A673 (cell line): Measurements from ENCODE around the gene GALNT10.

Experiments
- EZH2 ChIP-seq: fragments of 200-600 bp; sonication (generic); IDR thresholded peaks from 2 replicates; pipeline ENCODE4 v1.6.1; 2017; ENCODE audit warnings: borderline replicate concordance, low read depth, mild to moderate bottlenecking, mixed read lengths, antibody characterized with exemption, low read length; ENCODE audit not compliant: poor library complexity, severe bottlenecking
- TF ChIP-seq, protein P1 (sequence below): fragments of 300-800, 200-600 bp; sonication (generic); conservative IDR thresholded peaks from 2 replicates; pipeline ENCODE4 v1.5.1; 2017; ENCODE audit warnings: low read depth, mild to moderate bottlenecking, antibody characterized with exemption, low read length, moderate library complexity, mixed read lengths

- TF ChIP-seq, protein P1, sequence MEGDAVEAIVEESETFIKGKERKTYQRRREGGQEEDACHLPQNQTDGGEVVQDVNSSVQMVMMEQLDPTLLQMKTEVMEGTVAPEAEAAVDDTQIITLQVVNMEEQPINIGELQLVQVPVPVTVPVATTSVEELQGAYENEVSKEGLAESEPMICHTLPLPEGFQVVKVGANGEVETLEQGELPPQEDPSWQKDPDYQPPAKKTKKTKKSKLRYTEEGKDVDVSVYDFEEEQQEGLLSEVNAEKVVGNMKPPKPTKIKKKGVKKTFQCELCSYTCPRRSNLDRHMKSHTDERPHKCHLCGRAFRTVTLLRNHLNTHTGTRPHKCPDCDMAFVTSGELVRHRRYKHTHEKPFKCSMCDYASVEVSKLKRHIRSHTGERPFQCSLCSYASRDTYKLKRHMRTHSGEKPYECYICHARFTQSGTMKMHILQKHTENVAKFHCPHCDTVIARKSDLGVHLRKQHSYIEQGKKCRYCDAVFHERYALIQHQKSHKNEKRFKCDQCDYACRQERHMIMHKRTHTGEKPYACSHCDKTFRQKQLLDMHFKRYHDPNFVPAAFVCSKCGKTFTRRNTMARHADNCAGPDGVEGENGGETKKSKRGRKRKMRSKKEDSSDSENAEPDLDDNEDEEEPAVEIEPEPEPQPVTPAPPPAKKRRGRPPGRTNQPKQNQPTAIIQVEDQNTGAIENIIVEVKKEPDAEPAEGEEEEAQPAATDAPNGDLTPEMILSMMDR: no peak
- TF ChIP-seq EZH2: no peak
Measured at GRCh38 chr5:154367101-154367500, 176.6 kb downstream of the GALNT10 start.
